Effector CD4-positive, alpha-beta T cell (primary cell): ENCODE results near the gene KRCC1.
"Not testable (repeated sequence)": the region's sequence is repeated elsewhere in the genome, so short reads cannot be mapped to it uniquely, and the experiment has no call there.

Experiments
- DNase-seq: peaks from one replicate; pipeline ENCODE4 v3.0.0-alpha.2; 2020

KRCC1 gene

DNA sequence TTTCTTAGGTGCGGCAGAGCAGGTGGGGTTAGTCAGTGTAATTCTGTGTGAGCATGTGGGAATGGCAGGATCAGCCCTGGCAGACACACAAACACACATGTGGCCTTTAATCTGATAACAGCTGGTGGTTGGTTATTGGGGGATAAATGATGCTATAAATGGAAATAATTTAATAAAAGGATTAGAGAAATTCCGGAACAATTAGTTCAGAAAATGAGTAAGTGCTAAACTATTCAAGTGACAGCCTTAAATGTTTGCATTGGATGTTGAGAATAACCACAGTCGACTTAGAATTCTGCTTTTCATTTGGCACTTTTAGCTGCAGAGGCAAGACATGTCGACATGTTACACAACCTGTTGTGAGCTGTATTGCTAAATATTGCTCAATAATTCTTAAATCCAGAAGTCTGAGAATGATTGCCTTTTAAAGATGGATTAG is 19.3 kb upstream of the KRCC1 start:
- DNase-seq: no peak

DNA sequence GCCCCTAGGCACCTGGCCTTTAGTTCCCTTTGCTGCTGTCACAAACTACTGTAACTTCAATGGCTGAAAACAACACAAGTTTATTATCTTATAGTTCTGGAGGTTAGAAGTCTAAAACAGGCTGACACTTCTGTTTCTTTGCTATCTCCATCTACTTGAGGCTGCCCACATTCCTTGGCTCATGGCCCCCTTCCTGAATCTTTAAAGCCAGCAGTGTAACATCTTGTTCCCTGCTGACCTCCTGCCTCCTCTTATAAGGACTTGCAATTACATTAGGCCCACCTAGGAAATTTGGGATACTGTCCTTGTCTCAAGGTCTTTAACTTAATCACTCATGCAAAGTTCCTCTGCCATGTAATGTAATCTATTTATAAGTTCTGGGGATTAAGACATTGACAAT is 18.6 kb upstream of the KRCC1 start:
- no peak for DNase-seq

- DNase-seq: no peak
Measured at GRCh38 chr2:88071365-88071764, 15.8 kb upstream of the KRCC1 start.

DNA sequence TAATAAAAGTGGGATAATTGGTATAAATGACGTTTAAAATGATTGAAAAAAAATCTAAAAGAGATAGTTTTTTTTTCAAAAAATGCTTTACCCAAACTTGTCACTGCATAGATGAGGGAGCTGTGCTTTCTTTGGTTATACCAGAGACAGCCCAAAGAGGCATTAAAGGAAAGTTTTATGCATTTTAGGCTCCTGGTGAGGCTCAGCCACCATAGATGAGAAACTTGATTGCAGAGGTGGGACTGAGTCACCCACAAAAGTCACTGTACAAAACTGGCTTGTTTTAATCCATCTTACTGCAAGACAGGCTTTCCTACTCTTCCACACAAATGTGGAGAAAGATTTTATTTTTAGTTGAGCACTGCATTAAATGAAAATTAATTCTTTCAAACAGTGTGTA is 14.5 kb upstream of the KRCC1 start:
- DNase-seq: no peak

DNA sequence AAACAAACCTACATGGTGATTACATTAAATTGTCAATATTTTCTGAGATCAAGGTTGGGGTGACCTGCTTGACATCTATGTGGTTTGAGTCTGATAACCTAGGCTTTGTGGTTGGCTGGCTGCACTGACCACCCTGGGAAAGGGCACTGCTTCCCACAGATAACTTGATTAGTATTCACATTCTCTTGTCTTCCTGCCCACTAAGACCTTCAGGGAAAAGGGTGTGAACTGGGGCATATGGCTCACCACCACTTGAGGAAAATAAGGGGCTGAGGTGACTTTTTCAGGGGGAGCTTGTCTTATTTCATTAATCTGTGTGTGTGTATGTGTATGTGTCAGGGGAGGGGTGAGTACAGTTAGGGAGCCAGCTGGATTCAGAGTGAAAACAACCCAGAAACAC is 13.5 kb upstream of the KRCC1 start:
- no peak for DNase-seq

- DNase-seq: no peak
Measured at GRCh38 chr2:88068044-88068443, 12.5 kb upstream of the KRCC1 start.

DNA sequence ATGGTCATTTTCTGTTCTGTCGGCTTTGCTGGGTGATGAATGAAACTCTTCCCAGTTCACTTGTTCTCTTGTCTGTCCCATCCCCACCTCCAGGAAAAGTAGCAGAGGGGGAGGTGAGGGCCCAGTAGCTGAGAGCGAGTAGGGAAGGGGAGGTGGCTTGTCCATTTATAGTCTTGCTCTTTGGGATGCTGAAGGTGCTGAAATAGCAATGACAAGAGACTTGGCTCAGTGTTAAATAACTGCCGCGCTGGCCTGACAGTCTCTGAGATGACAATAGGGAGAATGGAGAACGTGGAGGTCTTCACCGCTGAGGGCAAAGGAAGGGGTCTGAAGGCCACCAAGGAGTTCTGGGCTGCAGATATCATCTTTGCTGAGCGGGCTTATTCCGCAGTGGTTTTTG is 12.0 kb upstream of the KRCC1 start, which contains the start of gene SMYD1:
Gene SMYD1 (plus strand): TSS at position 228 of the 400 bp plus-strand sequence. CDS start 40 bp downstream, at position 268.
- no peak for DNase-seq

- DNase-seq: no peak
Measured at GRCh38 chr2:88067189-88067588, 11.6 kb upstream of the KRCC1 start.

DNA sequence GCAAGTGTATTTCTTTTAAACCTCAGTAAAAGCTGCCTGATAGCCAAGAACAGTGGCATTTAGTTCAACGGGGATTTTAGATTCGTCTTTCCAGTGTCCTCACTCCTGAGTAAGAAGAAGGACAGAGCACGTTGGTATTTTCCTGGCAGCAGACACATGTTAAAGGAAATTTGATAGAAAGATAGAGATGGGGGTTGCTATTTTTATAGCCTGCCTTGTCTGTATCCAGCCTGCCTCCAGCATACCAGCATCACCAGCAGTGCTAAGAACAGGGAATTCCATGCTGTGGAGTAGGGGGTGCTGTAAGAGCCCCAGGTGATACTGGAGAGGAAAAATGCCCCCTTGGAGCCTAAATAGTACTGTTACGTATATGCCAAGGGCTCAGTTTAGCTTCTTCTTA is 11.0 kb upstream of the KRCC1 start:
- no peak for DNase-seq

DNA sequence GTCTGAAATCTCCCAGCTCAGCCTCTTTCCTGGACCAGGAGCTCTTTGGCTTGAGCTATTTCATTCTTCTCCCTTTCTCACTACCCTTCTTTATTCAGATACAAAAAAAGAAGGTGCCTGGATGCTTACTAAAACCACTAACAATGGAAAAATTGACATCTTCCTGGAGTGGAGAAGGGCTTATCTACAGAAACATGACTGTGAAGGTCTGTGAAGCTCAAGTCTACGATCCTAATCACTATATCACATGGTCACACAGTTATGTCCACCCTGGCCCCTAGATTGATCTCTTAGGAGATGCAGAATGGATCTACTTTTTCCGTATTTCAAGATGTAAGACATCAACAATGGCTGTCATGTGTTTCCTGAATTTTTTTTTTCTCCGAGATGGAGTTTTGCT is 5.7 kb upstream of the KRCC1 start:
- no peak for DNase-seq

GRCh38 chr2:88060907-88061275 is 5.3 kb upstream of the KRCC1 start:
- DNase-seq: no peak

- peak; percentile 21 for DNase-seq
Measured at GRCh38 chr2:88059979-88060906, 4.7 kb upstream of the KRCC1 start.

DNA sequence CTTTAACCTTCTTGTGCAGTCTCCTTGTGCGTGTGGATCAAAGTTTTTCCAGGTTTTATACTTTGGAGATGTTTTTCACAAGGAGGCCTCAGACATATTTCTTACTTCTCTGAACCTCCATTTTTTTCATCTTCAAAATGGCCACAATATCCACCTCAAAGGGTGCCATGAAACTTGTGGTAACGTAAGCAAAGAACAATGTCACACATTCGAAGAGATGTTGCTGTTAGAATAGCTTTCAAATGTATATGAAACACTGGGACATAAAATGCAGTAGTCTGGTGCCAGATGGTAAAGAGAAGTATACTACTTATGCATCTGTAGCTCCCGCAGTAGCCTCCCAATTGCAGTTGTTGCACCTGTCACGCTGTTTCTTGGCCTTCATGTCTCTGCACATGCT is 2.6 kb upstream of the KRCC1 start:
- no peak for DNase-seq

GRCh38 chr2:88057437-88057844 is 1.9 kb upstream of the KRCC1 start:
- DNase-seq: no peak

- no peak for DNase-seq
Measured at GRCh38 chr2:88054782-88055370, 707 bp downstream of the KRCC1 start.

DNA sequence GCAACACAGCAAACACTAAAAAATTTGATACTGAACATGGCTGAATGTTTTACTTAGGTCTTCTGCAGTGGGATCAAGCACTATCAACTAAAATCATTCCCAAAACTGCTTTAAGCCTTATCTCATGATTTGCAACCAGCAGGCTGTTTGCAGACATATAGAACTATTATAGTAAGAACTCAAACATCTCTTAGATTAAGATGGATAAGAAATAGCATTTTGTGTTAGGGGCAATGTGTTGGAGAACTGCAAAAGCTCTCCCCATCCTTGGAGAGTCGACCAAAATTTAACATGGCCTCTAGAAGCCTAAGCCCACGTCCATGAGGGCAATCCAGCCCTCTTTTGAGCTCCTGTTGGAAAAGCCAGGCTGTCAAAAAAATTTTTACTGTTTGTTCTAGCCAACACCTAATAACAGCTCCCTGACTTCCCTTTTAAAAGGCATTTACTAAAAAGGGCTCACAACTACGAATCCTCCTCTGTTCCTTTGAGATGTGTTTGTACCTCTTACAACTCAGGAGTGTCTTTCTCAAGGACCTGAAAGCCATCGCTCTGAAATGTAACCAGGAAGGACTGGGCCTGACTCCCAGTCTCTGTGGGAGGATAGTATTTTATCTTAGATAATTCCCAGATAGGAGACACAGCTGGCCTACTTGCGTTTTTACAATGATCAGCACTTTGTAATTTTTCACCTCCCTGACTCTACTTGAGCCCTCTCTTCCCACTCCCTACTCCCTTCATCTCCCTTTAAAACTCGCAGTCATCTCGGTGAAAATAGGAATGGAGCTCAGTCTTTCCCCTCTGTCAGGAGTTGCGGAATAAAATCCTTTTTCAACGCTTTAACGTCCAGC is 1.4 kb downstream of the KRCC1 start:
- DNase-seq: no peak

DNA sequence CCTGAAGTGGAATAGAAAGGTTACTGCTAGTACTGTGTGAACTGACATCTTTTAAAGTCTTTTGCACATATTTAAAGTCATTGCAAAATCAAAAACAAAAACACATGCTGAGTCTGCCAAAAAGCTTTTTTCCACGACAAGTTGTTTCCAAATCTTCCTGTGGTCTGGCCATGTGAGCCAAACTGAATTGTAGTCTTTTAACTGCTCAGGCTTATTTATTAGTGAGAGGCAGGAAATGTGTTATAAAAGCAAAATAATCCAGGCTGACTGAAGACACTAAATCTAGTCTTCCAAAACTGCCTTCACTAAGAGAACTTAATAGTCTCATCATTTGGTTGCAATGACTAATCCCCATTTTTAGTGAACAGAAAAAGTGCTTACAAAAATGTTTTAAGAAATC is 2.3 kb downstream of the KRCC1 start:
- DNase-seq: no peak

DNA sequence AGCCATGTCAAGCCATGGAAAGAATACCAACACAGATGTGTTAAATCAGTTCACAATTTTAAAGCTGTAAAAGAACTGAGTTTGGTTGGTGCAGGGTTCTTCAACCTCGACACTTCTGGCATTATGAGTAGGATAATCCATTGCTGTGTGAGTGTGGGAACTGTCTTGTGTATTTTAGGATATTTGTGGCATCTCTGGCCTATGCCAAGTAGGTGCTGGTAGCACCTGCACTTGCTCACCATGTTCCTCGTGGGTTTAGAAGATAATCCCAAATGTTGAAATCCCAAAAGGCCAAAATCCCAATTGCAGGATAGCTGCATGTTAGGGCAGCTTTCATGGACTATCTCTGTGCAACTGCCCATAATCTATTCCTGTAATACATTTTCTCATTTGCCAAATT is 3.8 kb downstream of the KRCC1 start:
- DNase-seq: no peak

GRCh38 chr2:88049622-88050021 is 6.0 kb downstream of the KRCC1 start:
- no peak for DNase-seq

DNA sequence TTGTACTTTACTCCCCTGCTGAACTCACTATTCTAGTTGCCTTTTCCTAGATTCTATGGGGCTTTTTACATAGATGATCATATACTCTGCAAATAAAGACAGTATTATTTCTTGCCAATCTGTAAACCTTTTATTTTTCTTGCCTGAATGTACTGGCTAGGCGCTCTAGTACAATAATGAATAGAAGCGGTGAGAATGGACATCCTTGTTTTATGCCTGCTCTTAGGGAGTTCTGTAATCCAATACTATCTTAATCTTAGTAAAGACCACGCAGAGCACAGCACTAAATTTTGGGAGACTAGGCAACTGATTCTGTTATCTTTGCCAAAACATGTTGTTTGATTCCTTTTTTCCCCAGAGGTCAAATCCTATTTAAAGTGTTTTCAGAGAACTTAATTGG is 7.0 kb downstream of the KRCC1 start:
- DNase-seq: no peak

DNA sequence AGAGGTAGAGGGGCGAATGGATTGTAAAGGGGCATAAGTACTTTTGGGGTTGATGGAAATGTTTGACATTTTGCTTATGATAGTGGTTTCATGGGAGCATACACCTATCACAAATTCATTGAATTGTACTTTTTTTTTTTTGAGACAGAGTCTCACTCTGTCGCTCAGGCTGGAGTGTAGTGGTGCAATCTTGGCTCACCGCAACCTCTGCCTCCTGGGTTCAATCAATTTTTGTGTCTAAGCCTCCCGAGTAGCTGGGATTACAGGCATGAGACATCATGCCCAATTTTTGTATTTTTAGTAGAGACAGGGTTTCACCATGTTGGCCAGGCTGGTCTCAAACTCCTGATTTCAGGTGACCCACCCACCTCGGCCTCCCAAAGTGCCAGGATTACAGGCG is 10.0 kb downstream of the KRCC1 start:
- not testable (repeated sequence) for DNase-seq

DNA sequence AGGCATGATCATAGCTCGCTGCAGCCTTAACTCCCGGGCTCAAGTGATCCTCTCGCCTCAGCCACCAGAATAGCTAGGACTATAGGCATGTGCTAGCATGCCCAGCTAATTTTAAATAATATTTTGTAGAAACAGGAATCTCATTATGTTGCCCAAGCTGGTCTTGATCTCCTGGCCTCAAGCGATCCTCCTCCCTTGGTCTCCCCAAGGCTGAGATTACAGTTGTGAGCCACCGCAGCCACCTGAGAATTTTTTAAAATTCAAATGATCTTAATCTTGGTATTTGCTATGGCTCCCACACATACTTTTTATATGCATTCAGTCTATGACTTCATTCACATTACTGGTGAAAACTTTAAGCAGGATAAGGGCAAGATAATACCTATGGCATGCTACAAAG is 13.1 kb downstream of the KRCC1 start:
- no peak for DNase-seq
